SK-N-SH (cell line): ENCODE results near the gene MMS19. TPM values are rescaled to one million over a fixed set of nuclear protein-coding genes. Genes with fewer than 3 reads are reported as not detected.

Source experiments
- CTCF ChIA-PET: fragments of 300-600, 350-600 bp; formaldehyde crosslinking; extraction: SDS; loops from one replicate; lab custom pipeline; 2021; lab: Yijun Ruan, JAX
- POLR2A ChIA-PET: fragments of 350-600 bp; sonication (Branson Sonifier 250); formaldehyde crosslinking; extraction: SDS; loops from one replicate; lab custom pipeline; 2020; ENCODE audit warnings: antibody characterized with exemption, inconsistent platforms; lab: Yijun Ruan, JAX
- DNase-seq: peaks from one replicate; pipeline ENCODE4 v3.0.0; 2012
- H2AFZ ChIP-seq: fragments of 200-600 bp; sonication (generic); 2 replicates; pipeline ENCODE4 v1.8.1; 2016; ENCODE audit warnings: antibody characterized with exemption, mild to moderate bottlenecking, low read depth
- H3F3A ChIP-seq: fragments of 200-600 bp; sonication (generic); replicated peaks from 2 replicates; pipeline ENCODE3; 2016; ENCODE audit warnings: antibody characterized with exemption, mild to moderate bottlenecking; ENCODE audit not compliant: insufficient read depth
- H3K27ac ChIP-seq, 2 experiments: fragments of 200-500 bp in 1 of 2; fragments of 200-600 bp in 1 of 2; sonication (Bioruptor generic) in 1 of 2; sonication (generic), shearing (Covaris generic) in 1 of 2; 2 replicates each; pipeline versions ENCODE4 v1.5.1 to v1.6.1; 2014 to 2016; ENCODE audit warnings: low read depth in 2 of 2, inconsistent platforms in 1 of 2, low read length in 1 of 2, mild to moderate bottlenecking in 1 of 2, mixed read lengths in 1 of 2
- H3K27me3 ChIP-seq: fragments of 200-600 bp; sonication (generic), shearing (Covaris generic); 2 replicates; pipeline ENCODE4 v1.6.1; 2016; ENCODE audit warnings: mixed run types; ENCODE audit not compliant: insufficient read depth
- H3K36me3 ChIP-seq, 2 experiments: fragments of 200-500 bp in 1 of 2; fragments of 200-600 bp in 1 of 2; sonication (Bioruptor generic) in 1 of 2; sonication (generic) in 1 of 2; replicated peaks in 1 of 2; 2 replicates each; pipeline versions ENCODE3 to v1.5.1; 2014 to 2016; ENCODE audit warnings: low read length in 1 of 2, mild to moderate bottlenecking in 1 of 2; ENCODE audit not compliant: insufficient read depth in 2 of 2, control insufficient read depth in 1 of 2
- H3K4me1 ChIP-seq, 2 experiments: fragments of 200-500 bp in 1 of 2; fragments of 200-600 bp in 1 of 2; sonication (Bioruptor generic) in 1 of 2; sonication (generic), shearing (Covaris generic) in 1 of 2; 2 replicates each; pipeline versions ENCODE4 v1.5.1 to v1.6.1; 2014 to 2016; ENCODE audit warnings: low read depth in 1 of 2, low read length in 1 of 2, mixed run types in 1 of 2; ENCODE audit not compliant: insufficient read depth in 2 of 2, control insufficient read depth in 1 of 2
- H3K4me2 ChIP-seq: fragments of 200-600 bp; sonication (generic), shearing (Covaris generic); 2 replicates; pipeline ENCODE4 v1.6.1; 2017; ENCODE audit warnings: mixed run types
- H3K4me3 ChIP-seq, 2 experiments: fragments of 200-500 bp in 1 of 2; fragments of 200-600 bp in 1 of 2; sonication (Bioruptor generic) in 1 of 2; sonication (generic), shearing (Covaris generic) in 1 of 2; 2 replicates each; pipeline versions ENCODE4 v1.5.1 to v1.8.1; 2014 to 2016; ENCODE audit warnings: low read depth in 2 of 2, inconsistent platforms in 1 of 2, low read length in 1 of 2, mild to moderate bottlenecking in 1 of 2, mixed read lengths in 1 of 2, moderate library complexity in 1 of 2
- H3K79me2 ChIP-seq: fragments of 200-600 bp; sonication (generic); 2 replicates; pipeline ENCODE4 v1.8.1; 2017; ENCODE audit warnings: mild to moderate bottlenecking; ENCODE audit not compliant: insufficient read depth
- H3K9ac ChIP-seq: fragments of 200-600 bp; sonication (generic); 2 replicates; pipeline ENCODE4 v1.6.1; 2017; ENCODE audit warnings: mixed run types
- H3K9me2 ChIP-seq: fragments of 200-600 bp; sonication (generic); 2 replicates; pipeline ENCODE4 v1.6.1; 2017; ENCODE audit warnings: mixed run types
- H3K9me3 ChIP-seq: fragments of 200-600 bp; sonication (generic); 2 replicates; pipeline ENCODE4 v1.6.1; 2017; ENCODE audit warnings: mixed run types, mild to moderate bottlenecking, moderate library complexity
- H4K20me1 ChIP-seq: fragments of 200-600 bp; sonication (generic); 2 replicates; pipeline ENCODE4 v1.6.1; 2017; ENCODE audit warnings: mild to moderate bottlenecking, mixed run types; ENCODE audit not compliant: insufficient read depth
- CHD2 ChIP-seq: fragments of 150-350 bp; IDR thresholded peaks from 2 replicates; pipeline ENCODE4 v1.6.1; 2018; ENCODE audit warnings: low read length; ENCODE audit not compliant: partially characterized antibody
- CTCF ChIP-seq: fragments of 200-600 bp; sonication (generic); IDR thresholded peaks from 2 replicates; pipeline ENCODE4 v1.6.1; 2017; ENCODE audit warnings: antibody characterized with exemption, mild to moderate bottlenecking, moderate library complexity
- FOSL2 ChIP-seq: IDR thresholded peaks from 2 replicates; pipeline ENCODE4 v1.4.0; 2012; ENCODE audit warnings: low read depth, mild to moderate bottlenecking, moderate library complexity, borderline replicate concordance
- GABPA ChIP-seq: IDR thresholded peaks from 2 replicates; pipeline ENCODE4 v1.4.0; 2012; ENCODE audit warnings: low read depth, mild to moderate bottlenecking
- IRF3 ChIP-seq: fragments of 150-350 bp; IDR thresholded peaks from 2 replicates; pipeline ENCODE4 v1.6.1; 2016; ENCODE audit warnings: mild to moderate bottlenecking, low read depth, low read length
- JUND ChIP-seq: IDR thresholded peaks from 2 replicates; pipeline ENCODE4 v1.4.0; 2012
- MAX ChIP-seq: IDR thresholded peaks from 2 replicates; pipeline ENCODE4 v1.4.0; 2012; ENCODE audit warnings: low read depth
- RXRA ChIP-seq: IDR thresholded peaks from 2 replicates; pipeline ENCODE4 v1.4.0; 2012; ENCODE audit warnings: low read depth, mild to moderate bottlenecking, borderline replicate concordance
- USF1 ChIP-seq: IDR thresholded peaks from 2 replicates; pipeline ENCODE4 v1.4.0; 2012; ENCODE audit warnings: low read depth, borderline replicate concordance
- USF2 ChIP-seq: fragments of 150-350 bp; IDR thresholded peaks from 2 replicates; pipeline ENCODE4 v1.6.1; 2017; ENCODE audit warnings: antibody characterized with exemption, low read length, low read depth, borderline replicate concordance
- YY1 ChIP-seq: IDR thresholded peaks from 2 replicates; pipeline ENCODE4 v1.4.0; 2012; ENCODE audit warnings: low read depth, mild to moderate bottlenecking
- WGBS: methylation state at CpG from one replicate; pipeline ENCODE4 v1.1.6; 2017; ENCODE audit warnings: low lambda C conversion rate; 5-methylcytosine and 5-hydroxymethylcytosine counted together
- polyA plus RNA-seq, 3 experiments: library from polyadenylated mRNA; depleted of rRNA; stranded (reverse); fragments of >200 nt; gene quantifications; 2 replicates each; pipeline ENCODE4 v1.2.3, GENCODE V29; 2012

MMS19 gene
- polyA plus RNA-seq, 1 of the 3 experiments (the other 2 are of a cell fraction), result 56.9 TPM

GRCh38 chr10:97542169-97543024 lies 44.2 kb upstream of the MMS19 start (continued):
- TF ChIP-seq IRF3 (no peak), JUND (peak; percentile 95), YY1 (peak; percentile 41; the same call in 1 of the 2 replicates), GABPA (no peak), FOSL2 (peak; percentile 99), RXRA (peak; percentile 46; the same call in 1 of the 2 replicates), USF1 (no peak), MAX (peak; percentile 62), USF2 (no peak), CHD2 (peak; percentile 44)

- Histone ChIP-seq H3K9me2 (no peaks in the 10 kb centered on the region), H3K27me3 (no peaks in the 10 kb centered on the region), H3K79me2 (peaks cover 64% of the 10 kb centered on the region), H3F3A (peaks cover 31% of the 10 kb centered on the region), H3K36me3 (no peaks in the 10 kb centered on the region), H3K27ac (peak overlapping the region in 1 of 2 experiments; percentile 100; a peak in 2 of 4 replicates), H3K4me2 (no peak overlapping the region), H2AFZ (no peak overlapping the region), H3K4me3 (no peak overlapping the region), H3K4me1 (peaks cover 16 to 48% of the 10 kb centered on the region in 2 experiments; a peak in 3 of 4 replicates), H4K20me1 (no peaks in the 10 kb centered on the region), H3K9me3 (no peaks in the 10 kb centered on the region), H3K9ac (no peak overlapping the region)
- 93% methylated on average over 10 of the region's 14 CpGs for WGBS
- CTCF ChIA-PET, result interaction anchor here (8.6 kb wide), 1 partner anchor 11 kb away, joined by 61 read pairs; no protein-coding TSS in a partner anchor
- TF ChIP-seq JUND (no peak), CTCF (0 out of 2 replicates have a peak, but pooled peaks have one; percentile 13)
- no peak for DNase-seq
- POLR2A ChIA-PET, result no interaction called here
These were observed 42.7 kb upstream of the MMS19 start for GRCh38 chr10:97540669-97541500.
